Stimulated activated CD4-positive, alpha-beta T cell treated with anti-CD3 and anti-CD28 coated beads, Interleukin-15, amount 100 ng/mL, for 48 hours (primary cell): Measurements from ENCODE around the gene C1QC.

Experiments used
- DNase-seq, 2 donors: peaks; one replicate each; pipeline ENCODE4 v3.0.0-alpha.2; 2020; ENCODE audit warnings: low read depth in 2 of 2

Gene C1QC

GRCh38 chr1:22619252-22619651 is 24.2 kb upstream of the C1QC start:
- no peak for DNase-seq

DNA sequence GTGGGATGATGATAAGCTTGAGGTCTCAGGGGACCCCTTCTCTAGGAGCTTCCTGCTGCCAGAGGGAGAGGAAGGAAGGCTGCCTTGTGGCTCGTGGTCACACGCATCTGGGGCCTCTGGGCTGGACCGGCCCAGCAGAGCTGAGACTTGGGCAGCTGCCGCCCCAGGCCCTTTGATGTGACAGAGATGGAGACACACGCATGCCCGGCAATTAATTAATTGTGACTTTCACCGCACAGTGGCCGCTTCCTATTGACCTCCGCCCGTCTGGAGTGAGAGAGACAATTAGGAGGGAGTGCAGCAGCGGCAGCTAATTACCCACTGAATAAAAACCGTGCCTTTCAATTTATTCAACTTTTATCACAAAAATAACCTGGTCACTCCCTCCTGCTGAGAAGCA is 23.6 kb upstream of the C1QC start:
- no peak for DNase-seq

- no peak for DNase-seq
These were observed 21.7 kb upstream of the C1QC start for GRCh38 chr1:22621761-22622160.

DNA sequence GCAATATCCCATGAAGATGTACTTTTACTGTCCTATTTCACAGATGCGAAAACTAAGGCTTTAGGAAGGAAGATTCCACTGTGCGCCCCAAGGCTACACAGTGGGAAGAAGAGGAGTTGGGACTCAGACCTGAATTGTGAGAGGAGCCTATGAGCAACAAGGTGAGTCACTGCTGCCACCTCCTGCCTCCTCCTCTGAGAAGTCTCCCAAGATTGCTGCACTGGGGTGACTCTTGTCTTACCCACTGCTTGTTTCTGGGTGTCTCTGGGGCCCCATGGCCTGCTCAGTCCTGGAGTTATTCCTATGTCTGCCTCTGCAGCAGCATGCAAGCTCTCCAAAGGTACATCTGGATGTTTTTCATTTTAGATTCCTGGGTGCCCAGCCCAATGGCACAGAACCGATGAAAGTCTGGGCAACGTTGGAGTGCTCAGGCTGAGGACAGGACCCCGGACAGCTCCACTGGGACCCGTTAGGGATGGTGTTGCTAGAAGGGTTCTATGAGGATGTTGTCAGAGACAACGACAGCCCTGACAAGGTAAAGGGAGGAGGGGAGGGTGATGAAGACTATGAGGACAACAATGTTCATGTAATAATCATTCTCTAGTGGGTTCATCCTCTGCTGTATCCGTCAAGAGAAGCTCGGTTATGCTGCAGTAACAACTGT is 18.0 kb upstream of the C1QC start:
- DNase-seq, result no peak

DNA sequence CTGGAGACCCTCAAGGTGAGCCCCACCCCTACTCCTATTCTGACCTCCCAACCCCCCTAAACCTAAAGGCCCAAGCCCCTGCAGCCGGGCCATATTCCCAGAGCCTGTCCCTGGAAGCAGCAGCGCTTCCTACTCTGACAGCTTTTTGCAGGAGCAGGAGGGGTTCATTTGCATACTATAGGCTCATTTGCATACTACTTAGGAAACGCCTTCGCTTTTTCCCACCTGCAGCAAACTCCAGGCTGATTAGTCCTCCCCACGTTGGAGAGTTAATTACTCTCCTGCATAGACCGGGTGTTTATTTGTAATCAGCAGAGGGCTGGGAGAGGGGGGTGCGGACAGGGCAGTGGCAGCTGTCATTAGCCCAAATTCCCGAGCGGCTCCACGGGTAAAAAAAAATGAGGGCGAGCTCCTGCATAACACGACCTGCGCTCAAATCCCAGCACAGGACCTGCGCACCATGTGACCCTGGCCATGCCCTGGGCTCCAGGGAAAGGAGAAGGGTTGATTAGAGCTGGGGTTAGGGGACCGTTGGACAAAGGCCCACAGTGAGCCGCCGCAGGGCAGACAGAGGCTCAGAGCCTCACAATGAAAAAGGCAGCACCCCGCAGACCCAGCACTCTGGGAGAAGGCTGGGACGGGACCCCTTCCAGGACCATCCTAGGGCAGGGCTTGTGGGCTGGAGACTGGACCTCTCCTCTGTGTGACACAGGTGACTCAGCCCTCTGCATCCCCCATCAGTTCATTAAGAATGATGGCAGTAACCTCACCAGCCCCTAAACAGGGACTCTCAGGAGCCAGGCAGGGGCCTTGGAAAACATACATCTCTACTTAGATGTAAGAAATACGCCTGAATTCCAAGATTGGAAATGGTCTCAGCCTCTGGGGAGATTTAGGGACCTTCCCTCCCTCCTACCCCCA is 16.9 kb upstream of the C1QC start:
- DNase-seq, result no peak

- DNase-seq, result no peak
These were observed 16.1 kb upstream of the C1QC start for GRCh38 chr1:22627331-22627730.

DNA sequence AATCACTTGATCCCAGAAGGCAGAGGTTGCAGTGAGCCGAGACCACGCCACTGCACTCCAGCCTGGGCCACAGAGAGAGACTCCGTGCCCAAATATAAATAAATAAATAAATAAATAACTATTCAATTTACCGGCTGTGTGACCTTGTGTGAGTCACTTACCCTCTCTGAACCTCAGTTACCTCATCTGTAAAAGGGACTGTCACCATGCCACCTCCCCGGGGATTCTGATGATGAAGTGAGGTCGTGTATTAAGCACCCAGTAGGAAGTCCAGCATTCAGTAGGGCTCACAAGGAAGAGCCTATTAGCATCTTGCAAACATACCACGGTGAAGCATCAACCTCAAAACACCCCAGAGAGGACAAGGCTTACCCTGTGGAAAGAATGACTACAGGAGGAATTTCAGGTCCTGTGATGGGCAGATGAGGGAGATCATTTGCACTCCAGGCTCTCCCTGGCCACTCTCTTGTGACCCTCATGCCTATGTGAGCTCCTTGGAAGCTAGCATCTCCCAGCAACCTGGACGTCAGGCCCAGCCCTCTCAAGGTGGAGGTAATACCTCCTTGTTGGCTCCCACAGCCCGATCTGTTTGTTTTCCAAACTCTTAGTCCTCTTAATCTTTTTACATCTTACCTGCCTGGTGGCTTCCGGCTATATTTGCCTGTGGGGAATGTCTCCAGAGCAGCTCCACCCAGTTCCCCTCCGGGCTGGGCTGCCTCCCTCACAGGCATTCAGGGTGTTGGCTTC is 14.6 kb upstream of the C1QC start:
- no peak for DNase-seq

DNA sequence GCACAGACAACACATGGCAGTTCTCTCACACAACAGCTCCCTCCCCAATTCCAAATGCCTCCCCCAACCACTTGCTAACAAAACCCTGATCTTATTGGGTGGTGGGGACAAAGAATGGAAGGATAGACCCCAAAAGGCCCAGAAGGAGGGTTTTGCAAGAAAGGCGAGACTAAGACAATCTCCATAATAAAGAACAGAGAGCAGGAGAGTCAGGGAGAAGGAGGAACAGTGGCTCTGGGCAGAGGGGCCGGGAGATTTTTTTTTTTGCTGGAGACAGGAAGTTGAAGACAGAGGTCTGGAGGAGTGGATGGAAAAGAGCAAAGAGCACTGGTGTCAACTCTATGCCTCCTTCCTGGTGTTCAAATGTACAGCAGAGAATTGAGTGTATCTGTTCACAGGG is 13.5 kb upstream of the C1QC start:
- no peak for DNase-seq

DNA sequence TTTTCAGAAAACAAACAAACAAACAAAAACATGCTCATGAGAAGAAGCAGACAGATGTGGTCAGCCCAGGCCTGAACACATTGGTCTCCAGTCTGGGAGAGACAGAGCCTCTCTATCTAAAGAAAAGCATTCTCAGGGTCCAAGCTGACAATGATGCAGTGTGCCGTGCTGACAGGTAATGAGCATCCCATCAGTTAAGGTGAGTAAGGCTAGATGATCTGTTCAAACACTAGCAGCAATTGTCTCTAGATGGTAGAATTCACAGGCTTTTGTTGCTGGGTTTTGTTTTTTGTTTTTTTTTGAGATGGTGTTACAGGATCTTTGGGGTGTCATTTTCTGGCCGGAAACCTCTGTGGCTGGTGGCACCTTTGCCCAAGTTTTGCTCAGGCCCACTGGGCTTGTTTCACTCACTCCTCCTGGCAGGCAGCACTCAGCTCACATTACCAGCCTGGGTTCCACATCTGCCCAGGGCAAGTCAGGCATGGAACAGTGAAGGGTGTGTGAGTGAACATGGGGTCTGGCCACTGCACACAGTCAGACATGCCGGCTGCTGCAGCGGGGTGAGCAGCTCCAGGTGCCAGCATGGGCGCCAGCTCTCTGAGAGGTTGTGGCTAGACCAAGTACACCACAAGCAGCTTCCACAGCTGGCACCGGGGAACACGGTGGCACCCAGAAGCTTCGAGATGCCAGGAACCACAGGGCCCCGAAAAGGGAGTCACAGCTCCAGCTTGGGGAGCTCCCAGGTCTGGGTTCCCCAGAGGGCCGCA is 9.6 kb upstream of the C1QC start:
- DNase-seq, result no peak

GRCh38 chr1:22635436-22635835 is 8.0 kb upstream of the C1QC start:
- DNase-seq, result no peak

GRCh38 chr1:22636353-22636752 is 7.1 kb upstream of the C1QC start, which contains the start of gene C1QA:
Gene C1QA, plus strand, starts transcription at chr1:22636628. Its CDS starts 989 bp downstream, at chr1:22637617.
- no peak for DNase-seq

- DNase-seq, result no peak
These were observed 6.5 kb upstream of the C1QC start for GRCh38 chr1:22636927-22637326.

GRCh38 chr1:22637907-22638445 is 5.5 kb upstream of the C1QC start:
- DNase-seq, result no peak

GRCh38 chr1:22638476-22639234 is 4.8 kb upstream of the C1QC start:
- DNase-seq, result no peak

- no peak for DNase-seq
These were observed 4.1 kb upstream of the C1QC start for GRCh38 chr1:22639286-22639685.

GRCh38 chr1:22641247-22641646 is 2.2 kb upstream of the C1QC start:
- DNase-seq, result no peak

GRCh38 chr1:22641906-22642636 is 1.4 kb upstream of the C1QC start:
- peak; percentile 39 to 64 for DNase-seq

- no peak for DNase-seq
These were observed 495 bp downstream of the C1QC start for GRCh38 chr1:22643928-22644327.

DNA sequence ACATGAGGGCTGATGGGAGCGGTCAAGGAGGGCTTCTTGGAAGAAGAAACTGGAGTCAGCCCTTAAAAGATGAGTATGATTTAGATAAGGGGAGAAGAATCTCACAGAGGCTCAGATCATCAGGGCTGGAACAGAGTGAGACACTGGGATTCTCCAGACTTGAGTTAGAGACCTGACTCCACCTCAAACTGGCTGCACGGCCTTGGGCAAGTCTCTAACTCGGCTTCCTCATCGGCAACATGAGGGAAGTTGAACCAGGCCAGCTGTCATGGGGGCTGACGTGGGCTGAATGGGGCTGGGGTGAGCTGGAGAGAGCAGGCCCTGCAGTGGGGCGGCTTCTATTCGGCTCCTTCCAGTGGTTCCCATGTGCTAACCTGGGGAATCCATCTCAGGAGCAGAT is 2.5 kb downstream of the C1QC start:
- no peak for DNase-seq

GRCh38 chr1:22646384-22646783 is 3.0 kb downstream of the C1QC start:
- DNase-seq, result no peak
